PC-9 (cell line): ENCODE data around the gene FAM221B. TPM values are rescaled to one million over a fixed set of nuclear protein-coding genes. Genes with fewer than 3 reads are reported as not detected.

Experiments
- BruUV-seq: library from RNA; stranded (reverse); fragments of 400-500 nt; replicated peaks from 2 replicates; lab custom pipeline; 2021; lab: Mats Ljungman, UMichigan
- CTCF ChIA-PET: fragments of 300-600 bp; sonication (Branson Sonifier 250); formaldehyde crosslinking; loops from one replicate; lab custom pipeline; 2022; ENCODE audit warnings: antibody characterized with exemption; lab: Charles Lee
- POLR2A ChIA-PET: fragments of 300-600 bp; sonication (Branson Sonifier 250); formaldehyde crosslinking; loops from one replicate; lab custom pipeline; 2022; ENCODE audit warnings: antibody characterized with exemption; ENCODE audit not compliant: unreplicated experiment; lab: Charles Lee
- DNase-seq, 2 experiments: peaks; one replicate each; pipeline versions ENCODE4 v3.0.0 to v3.0.0-alpha.2; 2015 to 2022; ENCODE audit warnings: mixed read lengths in 1 of 2
- H2AFZ ChIP-seq: fragments of 200-600 bp; sonication (generic); 2 replicates; pipeline ENCODE4 v1.8.1; 2017; ENCODE audit warnings: antibody characterized with exemption
- H3F3A ChIP-seq: fragments of 200-600 bp; sonication (generic); 2 replicates; pipeline ENCODE4 v1.8.1; 2017; ENCODE audit warnings: antibody characterized with exemption, mild to moderate bottlenecking, low read depth; ENCODE audit not compliant: insufficient read depth
- H3K27ac ChIP-seq: fragments of 200-600 bp; sonication (generic); 2 replicates; pipeline ENCODE4 v1.6.1; 2016; ENCODE audit warnings: mixed run types
- H3K27me3 ChIP-seq: fragments of 200-600 bp; sonication (generic); 2 replicates; pipeline ENCODE4 v1.6.1; 2016; ENCODE audit warnings: low read depth, mixed run types; ENCODE audit not compliant: insufficient read depth
- H3K36me3 ChIP-seq: fragments of 200-600 bp; sonication (generic); 2 replicates; pipeline ENCODE4 v1.6.1; 2016; ENCODE audit warnings: low read depth, mixed run types
- H3K4me1 ChIP-seq: fragments of 200-600 bp; sonication (generic); replicated peaks from 2 replicates; pipeline ENCODE4 v1.6.1; 2016; ENCODE audit warnings: mixed run types; ENCODE audit not compliant: insufficient read depth
- H3K4me2 ChIP-seq: fragments of 200-600 bp; sonication (generic); 2 replicates; pipeline ENCODE4 v1.6.1; 2017; ENCODE audit warnings: mixed run types
- H3K4me3 ChIP-seq: fragments of 200-600 bp; sonication (generic); 2 replicates; pipeline ENCODE4 v1.6.1; 2016; ENCODE audit warnings: mixed run types
- H3K79me2 ChIP-seq: fragments of 200-600 bp; sonication (generic); 2 replicates; pipeline ENCODE4 v1.6.1; 2017; ENCODE audit warnings: low read depth, mixed run types
- H3K9me2 ChIP-seq: fragments of 200-600 bp; sonication (generic); 2 replicates; pipeline ENCODE4 v1.8.1; 2017; ENCODE audit warnings: mild to moderate bottlenecking; ENCODE audit not compliant: insufficient read depth
- H3K9me3 ChIP-seq: fragments of 200-600 bp; sonication (generic); 2 replicates; pipeline ENCODE4 v1.8.1; 2016; ENCODE audit warnings: low read depth; ENCODE audit not compliant: insufficient read depth
- H4K20me1 ChIP-seq: fragments of 200-600 bp; sonication (generic); 2 replicates; pipeline ENCODE4 v1.8.1; 2017; ENCODE audit not compliant: insufficient read depth
- CTCF ChIP-seq: fragments of 200-600 bp; sonication (generic); conservative IDR thresholded peaks from 2 replicates; pipeline ENCODE4 v1.6.1; 2017; ENCODE audit warnings: mixed run types, antibody characterized with exemption, mild to moderate bottlenecking, moderate library complexity
- EZH2 ChIP-seq: fragments of 200-600 bp; sonication (generic); IDR thresholded peaks from 2 replicates; pipeline ENCODE4 v1.8.0; 2017; ENCODE audit warnings: antibody characterized with exemption, low read depth
- intact Hi-C: fragments of 100-400 bp; cut with micrococcal nuclease; formaldehyde crosslinking; loops from one replicate; pipeline ENCODE4 v1.10.0; 2022; ENCODE audit not compliant: unreplicated experiment
- total RNA-seq: library from RNA; stranded (reverse); gene quantifications from 2 replicates; pipeline ENCODE4 v1.2.3, GENCODE V29; 2021

FAM221B gene
- total RNA-seq, 1 experiment from 2014 or later: not detected

- Histone ChIP-seq H3K27ac (no peak overlapping the region), H4K20me1 (no peaks in the 10 kb centered on the region), H3K9me2 (no peaks in the 10 kb centered on the region), H3K4me2 (no peak overlapping the region), H3K4me1 (peaks cover 21% of the 10 kb centered on the region), H3K27me3 (no peaks in the 10 kb centered on the region), H3F3A (peaks cover 17% of the 10 kb centered on the region), H2AFZ (no peak overlapping the region), H3K79me2 (no peaks in the 10 kb centered on the region), H3K9me3 (no peaks in the 10 kb centered on the region), H3K36me3 (no peaks in the 10 kb centered on the region), H3K4me3 (no peak overlapping the region)
- no peak for TF ChIP-seq CTCF
- TF ChIP-seq EZH2: no peak
- BruUV-seq: no TSS peak
- DNase-seq: no peak
- POLR2A ChIA-PET: no interaction called here
- intact Hi-C loops: no loop called here
- CTCF ChIA-PET: interaction anchor here (0.7 kb wide), 1 partner anchor 179 kb away, joined by 3 read pairs; no protein-coding TSS in a partner anchor
Observed at GRCh38 chr9:35769763-35770162, 58.8 kb downstream of the FAM221B start.

- Histone ChIP-seq H3K9me3 (no peaks in the 10 kb centered on the region), H3K4me1 (peaks cover 21% of the 10 kb centered on the region), H3F3A (peaks cover 16% of the 10 kb centered on the region), H3K27ac (no peak overlapping the region), H3K4me2 (no peak overlapping the region), H3K27me3 (no peaks in the 10 kb centered on the region), H4K20me1 (no peaks in the 10 kb centered on the region), H2AFZ (no peak overlapping the region), H3K79me2 (no peaks in the 10 kb centered on the region), H3K36me3 (no peaks in the 10 kb centered on the region), H3K9me2 (no peaks in the 10 kb centered on the region), H3K4me3 (no peak overlapping the region)
- TF ChIP-seq CTCF (no peak), EZH2 (no peak)
- BruUV-seq: no TSS peak
- CTCF ChIA-PET: interaction anchor here (0.7 kb wide), 1 partner anchor 121 kb away, joined by 4 read pairs; no protein-coding TSS in a partner anchor
- no peak for DNase-seq
- intact Hi-C loops: no loop called here
- POLR2A ChIA-PET: no interaction called here
Observed at GRCh38 chr9:35767458-35767857, 61.1 kb downstream of the FAM221B start.

GRCh38 chr9:35766997-35767396 lies 61.5 kb downstream of the FAM221B start:
- BruUV-seq: no TSS peak
- Histone ChIP-seq H4K20me1 (no peaks in the 10 kb centered on the region), H3K4me2 (no peak overlapping the region), H3K27me3 (no peaks in the 10 kb centered on the region), H3K27ac (no peak overlapping the region), H3K9me2 (no peaks in the 10 kb centered on the region), H2AFZ (no peak overlapping the region), H3K4me3 (no peak overlapping the region), H3F3A (peaks cover 12% of the 10 kb centered on the region), H3K79me2 (0 out of 2 replicates have a peak, but pooled peaks cover under 1% of the 10 kb centered on the region), H3K9me3 (no peaks in the 10 kb centered on the region), H3K36me3 (no peaks in the 10 kb centered on the region), H3K4me1 (peaks cover 16% of the 10 kb centered on the region)
- TF ChIP-seq EZH2 (no peak), CTCF (no peak)
- intact Hi-C loops: no loop called here
- ChIA-PET POLR2A (no interaction called here), CTCF (no interaction called here)
- no peak for DNase-seq

Other genes starting within 250 kb of the FAM221B start
- gene TESK1, start 223.5 kb downstream of the FAM221B start, total RNA-seq: 25.5 and 30.6 TPM in 2 replicates
- 3.2 and 4.1 TPM in 2 replicates for gene CD72, start 210.3 kb downstream of the FAM221B start, total RNA-seq
- not detected in 2 replicates for gene SIT1, start 177.8 kb downstream of the FAM221B start, total RNA-seq
- 13,432 and 13,506 TPM in 2 replicates for gene RMRP, start 170.7 kb downstream of the FAM221B start, total RNA-seq
- gene CCDC107, start 170.4 kb downstream of the FAM221B start, total RNA-seq: 6.9 and 10.5 TPM in 2 replicates
- gene ARHGEF39, start 163.5 kb downstream of the FAM221B start, total RNA-seq: 13.5 and 15.6 TPM in 2 replicates
- gene CA9, start 154.8 kb downstream of the FAM221B start, total RNA-seq: 2.5 and 6.6 TPM in 2 replicates
- 30.5 and 60.0 TPM in 2 replicates for gene TPM2, start 138.8 kb downstream of the FAM221B start, total RNA-seq
- gene TLN1, start 96.5 kb downstream of the FAM221B start, total RNA-seq: 101 and 114 TPM in 2 replicates
- gene CREB3, start 96.1 kb downstream of the FAM221B start, total RNA-seq: 22.4 and 23.6 TPM in 2 replicates
- 25.0 and 29.6 TPM in 2 replicates for gene GBA2, start 79.5 kb downstream of the FAM221B start, total RNA-seq
- gene RGP1, start 79.4 kb downstream of the FAM221B start, total RNA-seq: 21.8 and 25.1 TPM in 2 replicates
- gene MSMP, start 74.5 kb downstream of the FAM221B start, total RNA-seq: not detected in 2 replicates
- 11.3 and 12.2 TPM in 2 replicates for gene NPR2, start 37.1 kb downstream of the FAM221B start, total RNA-seq
- 0.48 and 1.0 TPM in 2 replicates for gene SPAG8, start 16.5 kb downstream of the FAM221B start, total RNA-seq
- 53.1 and 73.9 TPM in 2 replicates for gene HINT2, start 13.7 kb downstream of the FAM221B start, total RNA-seq
- 6.3 and 6.4 TPM in 2 replicates for gene TMEM8B, start 496 bp upstream of the FAM221B start, total RNA-seq
- not detected in 2 replicates for gene OR13J1, start 41.7 kb upstream of the FAM221B start, total RNA-seq
- gene HRCT1, start 77.5 kb upstream of the FAM221B start, total RNA-seq: 2.0 and 3.6 TPM in 2 replicates
- gene SPAAR, start 80.8 kb upstream of the FAM221B start, total RNA-seq: 0.72 and 0.73 TPM in 2 replicates
- gene OR2S2, start 129.4 kb upstream of the FAM221B start, total RNA-seq: not detected in 2 replicates
- 2.1 and 2.5 TPM in 2 replicates for gene RECK, start 208.2 kb upstream of the FAM221B start, total RNA-seq